Fibroblast of the aortic adventitia (primary cell): ENCODE measurements around the gene UVRAG. TPM values are rescaled to one million over a fixed set of nuclear protein-coding genes. Genes with fewer than 3 reads are reported as not detected.

ENCODE experiments used
- DNase-seq: peaks from one replicate; pipeline ENCODE4 v3.0.0-alpha.2; 2010; ENCODE audit warnings: low read depth
- H3K4me3 ChIP-seq: 2 replicates; pipeline ENCODE4 v1.5.1; 2011; ENCODE audit warnings: low read depth, mild to moderate bottlenecking, control low read depth, low read length, moderate library complexity
- total RNA-seq: library from RNA; depleted of rRNA; stranded (reverse); fragments of >200 nt; gene quantifications from 2 replicates; pipeline ENCODE4 v1.2.3, GENCODE V29; 2012; ENCODE audit warnings: low replicate concordance
- TF ChIP-seq, protein P1 (sequence below): IDR thresholded peaks from 2 replicates; pipeline ENCODE4 v1.5.1; 2011; ENCODE audit warnings: mild to moderate bottlenecking, low read length, control low read depth, inconsistent platforms; ENCODE audit not compliant: insufficient read depth

Gene UVRAG
- total RNA-seq, 1 donor, result 21.6 TPM

- H3K4me3 ChIP-seq, result no peak overlapping the region
- DNase-seq, result no peak
- TF ChIP-seq, protein P1, sequence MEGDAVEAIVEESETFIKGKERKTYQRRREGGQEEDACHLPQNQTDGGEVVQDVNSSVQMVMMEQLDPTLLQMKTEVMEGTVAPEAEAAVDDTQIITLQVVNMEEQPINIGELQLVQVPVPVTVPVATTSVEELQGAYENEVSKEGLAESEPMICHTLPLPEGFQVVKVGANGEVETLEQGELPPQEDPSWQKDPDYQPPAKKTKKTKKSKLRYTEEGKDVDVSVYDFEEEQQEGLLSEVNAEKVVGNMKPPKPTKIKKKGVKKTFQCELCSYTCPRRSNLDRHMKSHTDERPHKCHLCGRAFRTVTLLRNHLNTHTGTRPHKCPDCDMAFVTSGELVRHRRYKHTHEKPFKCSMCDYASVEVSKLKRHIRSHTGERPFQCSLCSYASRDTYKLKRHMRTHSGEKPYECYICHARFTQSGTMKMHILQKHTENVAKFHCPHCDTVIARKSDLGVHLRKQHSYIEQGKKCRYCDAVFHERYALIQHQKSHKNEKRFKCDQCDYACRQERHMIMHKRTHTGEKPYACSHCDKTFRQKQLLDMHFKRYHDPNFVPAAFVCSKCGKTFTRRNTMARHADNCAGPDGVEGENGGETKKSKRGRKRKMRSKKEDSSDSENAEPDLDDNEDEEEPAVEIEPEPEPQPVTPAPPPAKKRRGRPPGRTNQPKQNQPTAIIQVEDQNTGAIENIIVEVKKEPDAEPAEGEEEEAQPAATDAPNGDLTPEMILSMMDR, result no peak
Measured at GRCh38 chr11:75790986-75791385, 24.0 kb upstream of the UVRAG start.

- TF ChIP-seq, protein P1, result no peak
- H3K4me3 ChIP-seq, result no peak overlapping the region
- no peak for DNase-seq
Measured at GRCh38 chr11:75792127-75792731, 22.8 kb upstream of the UVRAG start.

DNA sequence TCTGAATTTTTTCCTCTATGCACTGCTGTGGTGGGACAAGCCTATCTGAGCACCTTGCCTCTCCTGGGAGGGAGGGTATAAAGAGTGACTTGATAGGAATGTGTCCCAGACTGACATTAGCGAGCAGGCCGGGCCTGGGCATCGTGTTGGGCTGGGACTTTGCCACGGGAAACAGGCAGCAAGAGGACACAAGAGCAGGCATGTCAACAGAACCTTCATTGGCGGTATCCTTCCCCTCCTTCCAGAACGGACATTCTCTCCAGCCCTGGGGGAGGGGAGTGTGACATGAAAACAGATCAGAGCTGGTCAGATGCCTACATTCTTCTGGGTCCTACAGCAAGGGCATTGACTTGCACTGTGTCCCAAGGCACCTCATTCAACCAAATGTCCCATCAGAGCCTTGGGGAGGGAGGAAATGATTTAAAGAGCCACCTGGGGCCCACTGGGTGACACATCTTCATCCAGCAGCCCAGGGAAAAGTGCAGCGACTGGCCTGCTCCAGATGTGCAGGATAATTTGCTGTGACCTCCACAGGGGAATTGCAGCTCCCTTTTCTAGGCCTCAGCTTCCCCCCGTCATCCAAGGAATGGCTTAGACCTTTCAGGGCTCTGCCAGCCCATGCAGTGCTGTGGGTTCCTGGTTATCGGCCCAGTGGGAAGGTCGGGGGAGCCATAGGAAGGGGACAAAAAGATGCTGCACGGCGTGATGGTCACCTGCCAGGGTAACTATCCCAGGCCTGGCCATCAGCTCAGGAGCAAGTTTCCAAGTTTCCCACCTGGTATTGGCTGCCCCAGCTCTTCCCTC lies 21.8 kb upstream of the UVRAG start:
- DNase-seq, result no peak
- TF ChIP-seq, protein P1, result no peak
- no peak overlapping the region for H3K4me3 ChIP-seq

- no peak overlapping the region for H3K4me3 ChIP-seq
- TF ChIP-seq, protein P1, result no peak
- DNase-seq, result no peak
Measured at GRCh38 chr11:75793966-75794365, 21.0 kb upstream of the UVRAG start.

DNA sequence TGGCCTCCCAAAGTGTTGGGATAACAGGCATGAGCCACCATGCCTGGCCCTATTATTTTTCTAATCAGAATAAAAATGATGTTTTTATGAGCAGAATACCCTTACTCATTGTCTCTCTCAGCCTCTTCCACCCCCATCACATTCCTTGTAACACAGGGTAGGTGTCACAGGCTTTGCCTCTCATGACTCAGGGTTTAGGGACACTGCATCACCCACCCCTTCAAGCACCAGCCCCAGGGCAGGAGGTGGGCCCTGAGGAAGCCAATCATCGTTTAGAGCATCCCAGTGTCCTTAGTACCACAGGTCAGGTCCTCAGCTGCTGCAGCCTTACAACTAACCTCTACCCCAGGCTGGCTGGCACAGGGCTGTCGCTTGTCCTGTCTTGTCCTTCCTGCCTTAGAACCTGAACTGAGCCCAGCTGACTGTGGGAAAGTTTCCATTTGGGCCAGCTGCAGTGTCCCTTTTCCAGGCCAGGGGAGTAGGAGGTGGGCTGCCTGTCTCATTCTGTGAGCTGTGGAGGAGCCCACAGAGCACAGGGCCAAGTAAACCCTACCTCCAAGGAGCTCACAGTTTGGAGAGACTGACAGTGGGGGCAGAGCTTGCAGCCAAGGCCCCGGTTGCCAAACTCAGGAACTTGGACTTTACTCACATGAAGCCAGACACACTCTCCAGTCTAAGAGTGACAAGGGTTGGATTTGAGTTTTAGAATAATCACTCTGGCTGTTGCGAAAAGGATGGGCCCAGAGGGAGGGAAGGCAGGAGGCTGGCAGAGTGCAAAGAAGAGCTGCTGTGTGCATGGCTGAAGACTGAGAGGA lies 19.5 kb upstream of the UVRAG start:
- DNase-seq, result no peak
- no peak overlapping the region for H3K4me3 ChIP-seq
- TF ChIP-seq, protein P1, result no peak

- no peak for DNase-seq
- TF ChIP-seq, protein P1, result no peak
- H3K4me3 ChIP-seq, result no peak overlapping the region
Measured at GRCh38 chr11:75796091-75796435, 18.9 kb upstream of the UVRAG start.
